ENCODE measurements around the gene THUMPD3. TPM values are rescaled to one million over a fixed set of nuclear protein-coding genes. Genes with fewer than 3 reads are reported as not detected.

The THUMPD3 gene
- total RNA-seq, 1 donor from 2014 or later: 33.2 TPM

GRCh38 chr3:9327578-9327977, 35.3 kb upstream of the THUMPD3 start:
- Histone ChIP-seq H3K4me3 (ENCODE audit: low read depth, low read length) (no peak overlapping the region), H3K27me3 (ENCODE audit: control insufficient read depth, insufficient read depth, low read length) (no peaks in the 10 kb centered on the region), H3K36me3 (ENCODE audit: control insufficient read depth, insufficient read depth, low read length) (no peaks in the 10 kb centered on the region)
- DNase-seq (ENCODE audit: low read depth): no peak
- TF ChIP-seq, protein P1, sequence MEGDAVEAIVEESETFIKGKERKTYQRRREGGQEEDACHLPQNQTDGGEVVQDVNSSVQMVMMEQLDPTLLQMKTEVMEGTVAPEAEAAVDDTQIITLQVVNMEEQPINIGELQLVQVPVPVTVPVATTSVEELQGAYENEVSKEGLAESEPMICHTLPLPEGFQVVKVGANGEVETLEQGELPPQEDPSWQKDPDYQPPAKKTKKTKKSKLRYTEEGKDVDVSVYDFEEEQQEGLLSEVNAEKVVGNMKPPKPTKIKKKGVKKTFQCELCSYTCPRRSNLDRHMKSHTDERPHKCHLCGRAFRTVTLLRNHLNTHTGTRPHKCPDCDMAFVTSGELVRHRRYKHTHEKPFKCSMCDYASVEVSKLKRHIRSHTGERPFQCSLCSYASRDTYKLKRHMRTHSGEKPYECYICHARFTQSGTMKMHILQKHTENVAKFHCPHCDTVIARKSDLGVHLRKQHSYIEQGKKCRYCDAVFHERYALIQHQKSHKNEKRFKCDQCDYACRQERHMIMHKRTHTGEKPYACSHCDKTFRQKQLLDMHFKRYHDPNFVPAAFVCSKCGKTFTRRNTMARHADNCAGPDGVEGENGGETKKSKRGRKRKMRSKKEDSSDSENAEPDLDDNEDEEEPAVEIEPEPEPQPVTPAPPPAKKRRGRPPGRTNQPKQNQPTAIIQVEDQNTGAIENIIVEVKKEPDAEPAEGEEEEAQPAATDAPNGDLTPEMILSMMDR (IDR thresholded peaks at IDR 0.05; ENCODE audit: insufficient read depth, low read length, poor library complexity, severe bottlenecking): no peak

GRCh38 chr3:9330166-9330703, 32.6 kb upstream of the THUMPD3 start:
- DNase-seq (ENCODE audit: low read depth): no peak
- no peak overlapping the region for H3K4me3 ChIP-seq (ENCODE audit: low read depth, low read length)
- TF ChIP-seq, protein P1 (IDR thresholded peaks at IDR 0.05; ENCODE audit: insufficient read depth, low read length, poor library complexity, severe bottlenecking): no peak
- H3K27me3 ChIP-seq (ENCODE audit: control insufficient read depth, insufficient read depth, low read length): no peaks in the 10 kb centered on the region
- no peaks in the 10 kb centered on the region for H3K36me3 ChIP-seq (ENCODE audit: control insufficient read depth, insufficient read depth, low read length)

DNA sequence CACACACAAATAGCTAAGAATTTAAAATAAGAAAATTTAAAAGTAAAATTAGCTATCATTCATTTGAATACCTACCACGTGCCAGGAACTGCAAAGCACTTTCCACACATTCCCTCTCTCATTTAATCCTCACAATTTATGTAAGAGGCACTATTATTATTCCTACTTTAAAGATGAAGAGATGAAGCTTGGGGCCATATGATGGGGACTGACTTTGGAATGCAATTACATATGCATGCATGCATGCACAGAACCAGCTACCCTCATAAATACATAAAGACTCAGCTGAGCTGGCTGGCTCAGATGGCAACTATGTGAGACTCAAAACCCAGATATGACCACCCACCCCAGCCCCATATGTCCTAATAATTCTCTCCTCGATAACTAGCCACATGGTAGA, 31.7 kb upstream of the THUMPD3 start:
- no peak overlapping the region for H3K4me3 ChIP-seq (ENCODE audit: low read depth, low read length)
- DNase-seq (ENCODE audit: low read depth): no peak
- H3K36me3 ChIP-seq (ENCODE audit: control insufficient read depth, insufficient read depth, low read length): no peaks in the 10 kb centered on the region
- no peaks in the 10 kb centered on the region for H3K27me3 ChIP-seq (ENCODE audit: control insufficient read depth, insufficient read depth, low read length)
- TF ChIP-seq, protein P1 (IDR thresholded peaks at IDR 0.05; ENCODE audit: insufficient read depth, low read length, poor library complexity, severe bottlenecking): no peak

DNA sequence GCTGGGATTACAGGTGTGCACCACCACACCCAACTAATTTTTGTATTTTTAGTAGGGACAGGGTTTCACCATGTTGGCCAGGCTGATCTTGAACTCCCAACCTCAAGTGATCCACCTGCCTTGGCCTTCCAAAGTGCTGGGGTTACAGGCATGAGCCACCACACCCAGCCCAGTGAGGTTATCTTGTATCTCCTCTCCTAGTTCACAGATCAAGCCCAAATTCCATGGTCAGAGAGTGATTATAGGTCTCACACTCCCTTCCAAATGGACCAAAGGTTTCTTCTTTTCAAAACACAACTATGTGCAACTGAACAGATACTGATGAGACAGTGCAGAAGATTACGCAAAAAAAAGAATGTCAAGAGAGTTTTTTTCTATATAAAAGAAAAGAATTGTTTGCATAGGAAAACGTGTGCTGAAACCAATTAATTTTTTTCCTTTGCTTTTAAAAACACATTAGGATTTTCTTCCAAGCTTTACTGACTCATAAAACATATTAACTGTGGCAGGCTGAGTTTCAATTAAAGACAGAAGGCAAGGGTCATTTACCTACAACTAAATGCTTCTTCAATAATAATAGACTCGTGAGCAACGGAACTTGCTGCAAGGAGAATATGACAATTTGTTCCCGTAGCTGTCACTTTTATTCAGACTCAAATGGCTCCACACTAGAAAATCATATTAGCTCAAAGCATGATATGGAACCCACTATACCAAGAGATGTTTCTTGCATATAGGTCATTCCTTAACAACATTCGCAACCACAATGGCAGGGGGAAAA, 30.4 kb upstream of the THUMPD3 start:
- TF ChIP-seq, protein P1 (IDR thresholded peaks at IDR 0.05; ENCODE audit: insufficient read depth, low read length, poor library complexity, severe bottlenecking): no peak
- Histone ChIP-seq H3K36me3 (ENCODE audit: control insufficient read depth, insufficient read depth, low read length) (no peaks in the 10 kb centered on the region), H3K4me3 (ENCODE audit: low read depth, low read length) (no peak overlapping the region), H3K27me3 (ENCODE audit: control insufficient read depth, insufficient read depth, low read length) (no peaks in the 10 kb centered on the region)
- no peak for DNase-seq (ENCODE audit: low read depth)

- DNase-seq (ENCODE audit: low read depth): no peak
- TF ChIP-seq, protein P1 (IDR thresholded peaks at IDR 0.05; ENCODE audit: insufficient read depth, low read length, poor library complexity, severe bottlenecking): no peak
- Histone ChIP-seq H3K27me3 (ENCODE audit: control insufficient read depth, insufficient read depth, low read length) (no peaks in the 10 kb centered on the region), H3K36me3 (ENCODE audit: control insufficient read depth, insufficient read depth, low read length) (no peaks in the 10 kb centered on the region), H3K4me3 (ENCODE audit: low read depth, low read length) (no peak overlapping the region)
These were observed 22.9 kb upstream of the THUMPD3 start for GRCh38 chr3:9339761-9340471.
